ENCODE results near the gene PRKN. TPM values are rescaled to one million over a fixed set of nuclear protein-coding genes. Genes with fewer than 3 reads are reported as not detected.

PRKN gene
- total and polyA plus RNA-seq, 2 donors (not counting 3 experiments of a cell fraction or from before 2014, with no cell fraction given) = 0.06 TPM; not detected in 1

DNA sequence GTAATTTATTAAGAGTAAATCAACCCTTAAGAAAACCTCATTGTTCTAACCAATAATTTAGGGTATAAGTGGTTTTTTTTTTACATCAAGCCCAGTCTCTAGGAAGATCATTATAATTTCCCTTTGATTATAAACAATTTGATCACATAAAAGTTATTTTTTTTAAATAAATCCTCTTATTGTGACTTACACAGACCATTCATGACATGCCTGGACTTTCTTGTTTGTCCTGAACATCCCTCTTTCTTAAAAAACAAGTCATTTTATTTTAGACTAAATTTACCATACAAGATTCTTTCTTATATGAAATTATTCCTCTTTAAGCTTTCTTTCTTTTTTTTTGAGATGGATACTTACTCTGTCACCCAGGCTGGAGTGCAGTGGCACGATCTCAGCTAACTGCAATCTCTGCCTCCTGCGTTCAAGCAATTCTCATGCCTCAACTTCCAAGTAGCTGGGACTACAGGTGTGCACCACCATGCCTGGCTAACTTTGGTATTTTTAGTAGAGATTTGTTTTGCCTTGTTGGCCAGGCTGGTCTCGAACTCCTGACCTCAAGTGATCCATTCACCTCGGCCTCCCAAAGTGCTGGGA is 1400.1 kb downstream of the PRKN start:
- H3K9ac ChIP-seq (replicated peaks; ENCODE audit: extremely low read depth, insufficient read depth, low read length) = no peak overlapping the region
- no peak for DNase-seq (ENCODE audit: low read depth, low spot score)
- TF ChIP-seq, protein P1, sequence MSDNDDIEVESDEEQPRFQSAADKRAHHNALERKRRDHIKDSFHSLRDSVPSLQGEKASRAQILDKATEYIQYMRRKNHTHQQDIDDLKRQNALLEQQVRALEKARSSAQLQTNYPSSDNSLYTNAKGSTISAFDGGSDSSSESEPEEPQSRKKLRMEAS (IDR thresholded peaks at IDR 0.05; ENCODE audit: insufficient read depth, insufficient read length) = no peak
- TF ChIP-seq JUN (IDR thresholded peaks at IDR 0.05; ENCODE audit: borderline replicate concordance, insufficient read depth, insufficient read length, low read depth) (no peak), FOS (IDR thresholded peaks at IDR 0.05; ENCODE audit: borderline replicate concordance, insufficient read depth, low read length) (no peak), POLR2A (IDR thresholded peaks at IDR 0.05; ENCODE audit: low read depth, low read length) (no peak), MYC (IDR thresholded peaks at IDR 0.05; ENCODE audit: low read depth, low read length) (no peak), GATA2 (IDR thresholded peaks at IDR 0.05; ENCODE audit: insufficient read depth, insufficient read length, low read depth, low read length) (no peak), POLR2AphosphoS5 (IDR thresholded peaks at IDR 0.05; ENCODE audit: insufficient read depth, low read depth, low read length) (no peak)
- H3K4me3 ChIP-seq (replicated peaks in 1 of 3; ENCODE audit: insufficient read depth in 1 of 3, low read depth in 1 of 3, low read length in 3 of 3) = no peak overlapping the region
- intact Hi-C loops (cut with micrococcal nuclease) = no loop called here
- H3K9me1 ChIP-seq (replicated peaks; ENCODE audit: control insufficient read depth, extremely low read depth, insufficient read depth, low read length) = no peaks in the 10 kb centered on the region
- H3K4me1 ChIP-seq (ENCODE audit: control insufficient read depth, extremely low read depth, insufficient read depth, low read length) = no peaks in the 10 kb centered on the region
- ChIA-PET POLR2A (no interaction called here), CTCF (interaction anchor here (1.9 kb wide), 1 partner anchor 44 kb away, joined by 7 read pairs; no protein-coding TSS in a partner anchor)
- no peaks in the 10 kb centered on the region for H3K79me2 ChIP-seq (ENCODE audit: control insufficient read depth, insufficient read depth, low read length)
- H3K27ac ChIP-seq (ENCODE audit: insufficient read depth, low read depth, low read length) = no peak overlapping the region
- no peaks in the 10 kb centered on the region for H3K36me3 ChIP-seq (ENCODE audit: control insufficient read depth in 2 of 2, extremely low read depth in 1 of 2, insufficient read depth in 2 of 2, low read length in 2 of 2)
- no peaks in the 10 kb centered on the region for H4K20me1 ChIP-seq (replicated peaks; ENCODE audit: control insufficient read depth, extremely low read depth, insufficient read depth, low read length)
- no peak overlapping the region for H2AFZ ChIP-seq (ENCODE audit: low read depth, low read length)
- BruUV-seq (replicated peaks) = no TSS peak
- H3K27me3 ChIP-seq (ENCODE audit: control insufficient read depth in 2 of 2, insufficient read depth in 2 of 2, low read length in 2 of 2) = no peaks in the 10 kb centered on the region
- no peaks in the 10 kb centered on the region for H3K9me3 ChIP-seq (replicated peaks; ENCODE audit: control insufficient read depth, insufficient read depth, low read length)
- no peak for FAIRE-seq
- H3K4me2 ChIP-seq (ENCODE audit: insufficient read depth, low read length) = no peak overlapping the region
- dilution Hi-C loops (cut with MboI; ENCODE audit: extremely low pct_ligation_motif_present, low sequenced_read_pairs) = no loop called here

DNA sequence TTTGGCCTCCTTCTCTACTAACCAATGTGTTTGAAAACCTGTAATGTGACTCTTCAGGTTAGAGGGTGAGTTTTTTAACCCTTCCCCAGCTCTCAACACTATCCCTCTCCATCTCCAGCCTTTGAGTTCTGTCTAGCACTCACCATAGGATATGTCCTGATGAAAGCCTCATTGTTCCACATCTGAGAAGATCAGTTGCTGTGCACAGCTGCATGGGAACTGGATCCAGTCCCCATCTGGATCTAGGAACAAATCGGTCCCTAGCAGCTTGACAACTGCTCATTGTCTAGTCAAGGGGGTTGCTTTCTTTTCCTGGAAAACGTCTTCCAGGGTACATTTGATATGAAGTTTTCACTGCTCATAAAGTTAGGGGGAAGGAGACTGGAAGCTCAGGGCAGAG is 1408.3 kb downstream of the PRKN start:
- Histone ChIP-seq H3K4me1 (ENCODE audit: control insufficient read depth, extremely low read depth, insufficient read depth, low read length) (no peaks in the 10 kb centered on the region), H3K9me3 (replicated peaks; ENCODE audit: control insufficient read depth, insufficient read depth, low read length) (no peaks in the 10 kb centered on the region), H3K79me2 (ENCODE audit: control insufficient read depth, insufficient read depth, low read length) (no peaks in the 10 kb centered on the region), H3K4me2 (ENCODE audit: insufficient read depth, low read length) (no peak overlapping the region), H3K4me3 (replicated peaks in 1 of 3; ENCODE audit: insufficient read depth in 1 of 3, low read depth in 1 of 3, low read length in 3 of 3) (no peak overlapping the region), H3K9ac (replicated peaks; ENCODE audit: extremely low read depth, insufficient read depth, low read length) (no peak overlapping the region), H3K36me3 (ENCODE audit: control insufficient read depth in 2 of 2, extremely low read depth in 1 of 2, insufficient read depth in 2 of 2, low read length in 2 of 2) (no peaks in the 10 kb centered on the region), H2AFZ (ENCODE audit: low read depth, low read length) (no peak overlapping the region), H3K27ac (ENCODE audit: insufficient read depth, low read depth, low read length) (no peak overlapping the region), H3K27me3 (ENCODE audit: control insufficient read depth in 2 of 2, insufficient read depth in 2 of 2, low read length in 2 of 2) (no peaks in the 10 kb centered on the region), H4K20me1 (replicated peaks; ENCODE audit: control insufficient read depth, extremely low read depth, insufficient read depth, low read length) (no peaks in the 10 kb centered on the region), H3K9me1 (replicated peaks; ENCODE audit: control insufficient read depth, extremely low read depth, insufficient read depth, low read length) (no peaks in the 10 kb centered on the region)
- TF ChIP-seq, protein P1 (IDR thresholded peaks at IDR 0.05; ENCODE audit: insufficient read depth, insufficient read length) = no peak
- TF ChIP-seq POLR2A (IDR thresholded peaks at IDR 0.05; ENCODE audit: low read depth, low read length) (no peak), JUN (IDR thresholded peaks at IDR 0.05; ENCODE audit: borderline replicate concordance, insufficient read depth, insufficient read length, low read depth) (no peak), FOS (IDR thresholded peaks at IDR 0.05; ENCODE audit: borderline replicate concordance, insufficient read depth, low read length) (no peak), GATA2 (IDR thresholded peaks at IDR 0.05; ENCODE audit: insufficient read depth, insufficient read length, low read depth, low read length) (no peak), POLR2AphosphoS5 (IDR thresholded peaks at IDR 0.05; ENCODE audit: insufficient read depth, low read depth, low read length) (no peak)
- TF ChIP-seq, protein P2, sequence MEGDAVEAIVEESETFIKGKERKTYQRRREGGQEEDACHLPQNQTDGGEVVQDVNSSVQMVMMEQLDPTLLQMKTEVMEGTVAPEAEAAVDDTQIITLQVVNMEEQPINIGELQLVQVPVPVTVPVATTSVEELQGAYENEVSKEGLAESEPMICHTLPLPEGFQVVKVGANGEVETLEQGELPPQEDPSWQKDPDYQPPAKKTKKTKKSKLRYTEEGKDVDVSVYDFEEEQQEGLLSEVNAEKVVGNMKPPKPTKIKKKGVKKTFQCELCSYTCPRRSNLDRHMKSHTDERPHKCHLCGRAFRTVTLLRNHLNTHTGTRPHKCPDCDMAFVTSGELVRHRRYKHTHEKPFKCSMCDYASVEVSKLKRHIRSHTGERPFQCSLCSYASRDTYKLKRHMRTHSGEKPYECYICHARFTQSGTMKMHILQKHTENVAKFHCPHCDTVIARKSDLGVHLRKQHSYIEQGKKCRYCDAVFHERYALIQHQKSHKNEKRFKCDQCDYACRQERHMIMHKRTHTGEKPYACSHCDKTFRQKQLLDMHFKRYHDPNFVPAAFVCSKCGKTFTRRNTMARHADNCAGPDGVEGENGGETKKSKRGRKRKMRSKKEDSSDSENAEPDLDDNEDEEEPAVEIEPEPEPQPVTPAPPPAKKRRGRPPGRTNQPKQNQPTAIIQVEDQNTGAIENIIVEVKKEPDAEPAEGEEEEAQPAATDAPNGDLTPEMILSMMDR (IDR thresholded peaks at IDR 0.05; ENCODE audit: extremely low read depth in 1 of 2, insufficient read depth in 1 of 2, low read depth in 1 of 2, low read length in 2 of 2) = no peak
- POLR2A ChIA-PET = no interaction called here
- dilution Hi-C loops (cut with MboI; ENCODE audit: extremely low pct_ligation_motif_present, low sequenced_read_pairs) (no loop called here), intact Hi-C loops (cut with micrococcal nuclease) (no loop called here)
- no TSS peak for BruUV-seq (replicated peaks)
- DNase-seq (ENCODE audit: low read depth, low spot score) (no peak), FAIRE-seq (no peak)
- CTCF ChIA-PET = interaction anchor here (1.0 to 2.5 kb wide), 2 partner anchors 52 to 800 kb away, joined by 3 to 6 read pairs; no protein-coding TSS in a partner anchor

Measured in endothelial cell of umbilical vein (primary cell).